CD4-positive, CD25-positive, alpha-beta regulatory T cell (primary cell): ENCODE measurements around the gene KANK3. TPM values are rescaled to one million over a fixed set of nuclear protein-coding genes. Genes with fewer than 3 reads are reported as not detected.

Experiments used
- ATAC-seq, 2 donors: fragments of 150-1000 bp; cut with Tn5 transposase; one replicate each; pipeline ENCODE4 v1.10.0; 2021; ENCODE audit warnings: low read depth in 2 of 2, moderate number of reproducible peaks in 2 of 2, moderate library complexity in 1 of 2
- DNase-seq, 3 donors: peaks; one replicate each; pipeline versions ENCODE4 v3.0.0 to v3.0.0-alpha.2; 2012 to 2022; ENCODE audit warnings: mixed read lengths in 1 of 3
- H3K27ac ChIP-seq: one replicate; pipeline ENCODE4 v1.7.0; 2013; ENCODE audit warnings: mild to moderate bottlenecking, low read length; ENCODE audit not compliant: insufficient read depth, poor library complexity, severe bottlenecking
- H3K27me3 ChIP-seq: one replicate; pipeline ENCODE4 v1.7.0; 2013; ENCODE audit warnings: low read length; ENCODE audit not compliant: control insufficient read depth, insufficient read depth
- H3K36me3 ChIP-seq: one replicate; pipeline ENCODE4 v1.7.0; 2013; ENCODE audit warnings: mild to moderate bottlenecking, low read length, moderate library complexity; ENCODE audit not compliant: control insufficient read depth, insufficient read depth
- H3K4me1 ChIP-seq: 2 replicates; pipeline ENCODE4 v1.7.0; 2013; ENCODE audit warnings: mild to moderate bottlenecking, low read length; ENCODE audit not compliant: insufficient read depth, control insufficient read depth, poor library complexity, severe bottlenecking
- H3K4me3 ChIP-seq: one replicate; pipeline ENCODE4 v1.7.0; 2013; ENCODE audit warnings: low read depth, mild to moderate bottlenecking, low read length, moderate library complexity
- H3K9me3 ChIP-seq, 2 experiments: 1 replicate in 1 of 2; 2 replicates in 1 of 2; pipeline ENCODE4 v1.7.0; 2013; ENCODE audit warnings: low read length in 2 of 2, mild to moderate bottlenecking in 1 of 2, moderate library complexity in 1 of 2; ENCODE audit not compliant: control insufficient read depth in 2 of 2
- H3K27ac Mint-ChIP-seq, 3 donors: one replicate each; pipeline ENCODE4 v1.8.0; 2020 to 2022; ENCODE audit warnings: mild to moderate bottlenecking in 3 of 3, mixed read lengths in 3 of 3, moderate library complexity in 2 of 3
- H3K27me3 Mint-ChIP-seq: one replicate; pipeline ENCODE4 v1.8.0; 2022; ENCODE audit warnings: mild to moderate bottlenecking, mixed read lengths
- H3K36me3 Mint-ChIP-seq: one replicate; pipeline ENCODE4 v1.8.0; 2020; ENCODE audit warnings: mixed read lengths
- H3K4me1 Mint-ChIP-seq, 4 donors: one replicate each; pipeline ENCODE4 v1.8.0; 2020 to 2022; ENCODE audit warnings: mixed read lengths in 4 of 4, mild to moderate bottlenecking in 1 of 4
- H3K4me3 Mint-ChIP-seq, 4 donors: one replicate each; pipeline ENCODE4 v1.8.0; 2020 to 2022; ENCODE audit warnings: mild to moderate bottlenecking in 4 of 4, mixed read lengths in 4 of 4, moderate library complexity in 3 of 4
- H3K9me3 Mint-ChIP-seq, 7 donors: one replicate each; pipeline ENCODE4 v1.8.0; 2020 to 2022; ENCODE audit warnings: mixed read lengths in 7 of 7, mild to moderate bottlenecking in 3 of 7, moderate library complexity in 2 of 7
- polyA plus RNA-seq, 4 donors: library from polyadenylated mRNA; unstranded; fragments of 300-500 nt; fragmentation: Illumina TruSeq; gene quantifications; one replicate each; pipeline ENCODE4 v1.2.3, GENCODE V29; 2021
- total RNA-seq: library from RNA; stranded (reverse); gene quantifications from one replicate; pipeline ENCODE4 v1.2.3, GENCODE V29; 2022

Gene KANK3
- 4.4 TPM for total RNA-seq
- 1 to 10 TPM in 2 of 4 donors, under 1 TPM in 2; 0.40 to 2.1 (median 1.0) TPM for polyA plus RNA-seq

DNA sequence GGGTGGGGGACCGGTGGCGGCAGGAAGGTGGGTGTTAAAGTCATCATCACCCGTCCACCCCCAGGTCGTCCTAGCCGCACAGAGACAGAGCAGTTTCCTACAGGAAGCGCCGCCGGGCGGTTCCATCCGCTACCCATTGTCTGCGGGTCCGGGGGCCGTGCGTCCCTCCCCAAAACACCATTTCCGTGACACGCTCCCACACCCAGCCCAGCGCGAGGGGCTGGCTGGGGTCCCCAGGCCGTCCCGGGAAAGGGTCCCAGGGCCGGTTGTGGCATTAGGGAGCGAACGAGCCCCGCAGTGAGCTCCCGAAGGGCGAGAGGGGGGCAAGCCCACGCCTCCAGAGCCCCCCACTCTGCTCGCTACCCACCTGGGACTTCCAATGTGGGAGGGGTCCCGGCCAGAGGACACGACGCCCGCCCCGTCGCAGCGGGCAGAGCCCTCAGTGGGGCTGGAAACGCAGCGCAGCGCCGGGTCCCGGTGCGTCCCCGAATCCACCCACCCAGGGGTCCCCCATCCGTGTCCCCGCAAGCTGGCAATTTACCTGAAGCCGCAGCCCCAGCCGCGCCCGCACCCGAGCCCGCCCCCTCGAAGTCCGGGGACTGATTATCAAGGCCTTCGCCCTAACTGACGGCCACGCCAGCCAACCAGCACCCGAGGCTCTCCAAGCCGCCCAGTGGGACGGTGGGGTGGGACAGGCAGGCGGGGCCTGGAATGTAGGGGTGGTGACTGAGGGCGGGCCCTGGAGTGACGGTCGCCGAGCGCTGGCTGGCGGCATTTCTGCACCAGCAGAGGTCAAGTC is at the start of gene KANK3:
TSS of gene KANK3 (minus strand) at position 579 of the 799 bp plus-strand sequence. CDS start 5,434 bp downstream, outside the sequence.
- peaks cover 34% of the 10 kb centered on the region for H3K27me3 Mint-ChIP-seq
- ATAC-seq = peak; percentile 99 to 100

DNA sequence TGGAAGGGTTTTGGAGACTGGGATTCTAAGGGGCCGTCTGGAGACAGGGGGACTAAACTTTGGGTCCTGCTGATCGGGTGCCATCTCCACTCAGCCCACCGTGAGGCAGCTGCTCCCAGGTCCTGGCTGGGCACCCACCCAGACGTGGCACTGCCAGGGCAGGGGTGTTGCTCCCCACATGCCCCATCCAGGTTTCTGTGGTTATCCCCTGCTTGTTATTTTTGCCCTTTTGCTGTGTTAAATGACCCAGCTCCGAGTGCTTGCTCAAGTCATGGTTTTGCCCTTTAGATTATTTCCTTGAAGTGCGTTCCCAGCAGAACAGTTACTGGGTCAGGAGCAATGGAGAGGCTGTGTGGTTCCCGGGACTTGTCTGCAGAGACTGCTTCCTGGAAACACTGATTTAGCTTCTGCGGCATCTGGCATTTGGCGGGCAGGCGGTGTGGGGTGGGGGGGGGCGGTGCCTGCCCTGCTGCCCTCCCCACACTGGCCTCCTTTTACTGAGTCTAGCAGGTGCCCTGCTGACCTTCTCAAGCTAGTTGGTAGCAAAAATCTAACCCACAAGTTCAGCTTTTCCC is 49.0 kb upstream of the KANK3 start:
- H3K4me3 ChIP-seq = no peak overlapping the region
- no peak for DNase-seq
- Mint-ChIP-seq H3K27me3 (no peaks in the 10 kb centered on the region), H3K27ac (peak overlapping the region in 2 of 3 donors; percentile 56 to 71), H3K4me1 (peaks cover 6 to 60% (median 19%) of the 10 kb centered on the region in 4 donors), H3K36me3 (peaks cover 5% of the 10 kb centered on the region), H3K4me3 (peak overlapping the region in 2 of 4 donors; percentile 69 to 86), H3K9me3 (no peaks in the 10 kb centered on the region)
- peaks cover 22% of the 10 kb centered on the region for H3K4me1 ChIP-seq
- no peaks in the 10 kb centered on the region for H3K9me3 ChIP-seq
- ATAC-seq = no peak
- H3K36me3 ChIP-seq = no peaks in the 10 kb centered on the region
- peak overlapping the region; percentile 6 for H3K27ac ChIP-seq
- no peaks in the 10 kb centered on the region for H3K27me3 ChIP-seq

More for the DNA sequence above, at the start of gene KANK3:
- H3K4me3 Mint-ChIP-seq = peak within 1 kb of the TSS; percentile 78 to 93 (median 87)
- peak; percentile 82 to 97 (median 86) for DNase-seq
- Histone ChIP-seq H3K27me3 (no peaks in the 10 kb centered on the region), H3K27ac (no peak within 1 kb of the TSS), H3K4me3 (peak within 1 kb of the TSS; percentile 37), H3K4me1 (peaks cover 17% of the 10 kb centered on the region), H3K36me3 (no peaks in the 10 kb centered on the region), H3K9me3 (no peaks in the 10 kb centered on the region)
- peaks cover 0 to 18% (median 9%) of the 10 kb centered on the region in 4 donors for H3K4me1 Mint-ChIP-seq
- H3K36me3 Mint-ChIP-seq = peaks cover 3% of the 10 kb centered on the region
- peak within 1 kb of the TSS in 1 of 3 donors; percentile 42 for H3K27ac Mint-ChIP-seq
- peaks cover 0 to 4% (median 0%) of the 10 kb centered on the region in 7 donors for H3K9me3 Mint-ChIP-seq

GRCh38 chr19:8391198-8392016 is 48.3 kb upstream of the KANK3 start:
- H3K36me3 Mint-ChIP-seq = no peaks in the 10 kb centered on the region

GRCh38 chr19:8390617-8390981 is 47.5 kb upstream of the KANK3 start:
- peak; percentile 85 to 89 (median 86) for DNase-seq
- Histone ChIP-seq H3K4me3 (peak overlapping the region; percentile 39), H3K9me3 (no peaks in the 10 kb centered on the region), H3K27me3 (no peaks in the 10 kb centered on the region), H3K36me3 (no peaks in the 10 kb centered on the region), H3K4me1 (peaks cover 18% of the 10 kb centered on the region), H3K27ac (peak overlapping the region; percentile 98)
- peak overlapping the region; percentile 86 to 91 (median 88) for H3K4me3 Mint-ChIP-seq
- peak; percentile 44 to 50 for ATAC-seq
- H3K9me3 Mint-ChIP-seq = no peaks in the 10 kb centered on the region
- H3K27ac Mint-ChIP-seq = peak overlapping the region; percentile 78 to 95 (median 85)
- H3K4me1 Mint-ChIP-seq = peaks cover 6 to 48% (median 9%) of the 10 kb centered on the region in 4 donors
- no peaks in the 10 kb centered on the region for H3K27me3 Mint-ChIP-seq
- no peaks in the 10 kb centered on the region for H3K36me3 Mint-ChIP-seq

More at GRCh38 chr19:8391198-8392016, 48.3 kb upstream of the KANK3 start:
- H3K9me3 ChIP-seq = no peaks in the 10 kb centered on the region
- peaks cover 18% of the 10 kb centered on the region for H3K4me1 ChIP-seq
- Mint-ChIP-seq H3K4me1 (peaks cover 6 to 53% (median 15%) of the 10 kb centered on the region in 4 donors), H3K4me3 (peak overlapping the region; percentile 86 to 91 (median 88)), H3K27ac (peak overlapping the region in 2 of 3 donors; percentile 20 to 95), H3K9me3 (no peaks in the 10 kb centered on the region), H3K27me3 (no peaks in the 10 kb centered on the region)
- H3K27ac ChIP-seq = peak overlapping the region; percentile 98
- peak overlapping the region; percentile 39 for H3K4me3 ChIP-seq
- ATAC-seq = no peak
- H3K27me3 ChIP-seq = no peaks in the 10 kb centered on the region
- no peak for DNase-seq
- H3K36me3 ChIP-seq = no peaks in the 10 kb centered on the region

DNA sequence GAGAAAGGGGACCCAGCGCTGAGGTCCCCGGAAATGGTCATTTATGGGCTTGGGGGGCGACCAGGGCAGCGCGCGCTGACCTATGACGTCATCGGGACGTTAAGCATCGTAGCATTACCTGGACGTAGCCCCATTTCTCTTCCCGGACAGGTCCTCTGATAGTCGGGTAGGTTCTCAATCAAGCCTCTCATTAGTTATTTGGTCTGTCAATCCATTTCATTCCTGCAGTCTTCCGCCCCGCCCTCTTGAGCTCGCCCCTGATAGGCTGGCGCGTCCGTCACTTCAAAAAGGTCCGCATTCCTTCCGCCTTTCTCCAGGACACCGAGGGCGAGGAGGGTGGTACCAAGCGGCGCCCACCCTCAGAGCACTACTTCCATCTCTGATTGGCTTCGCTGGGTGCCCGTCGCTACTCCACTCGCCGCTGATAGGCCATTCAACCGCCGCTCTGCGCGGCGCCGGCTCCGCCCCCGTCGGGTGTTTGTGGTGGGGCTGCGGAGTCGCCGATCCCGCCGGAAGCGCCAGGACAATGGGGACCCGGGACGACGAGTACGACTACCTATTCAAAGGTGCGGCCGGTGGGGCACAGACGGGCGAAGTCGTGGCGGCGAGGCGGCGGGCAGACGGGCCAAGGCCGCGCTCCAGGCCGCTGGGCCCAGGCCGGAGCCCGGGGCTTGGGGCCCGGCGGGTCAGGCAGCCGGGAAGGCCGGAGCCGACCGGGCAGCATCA is 47.0 kb upstream of the KANK3 start, which contains the start of gene RAB11B:
TSS of gene RAB11B (plus strand) at position 470 of the 726 bp plus-strand sequence. CDS start at position 527, 57 bp downstream.
- H3K27me3 Mint-ChIP-seq = no peaks in the 10 kb centered on the region

GRCh38 chr19:8388612-8388958 is 45.5 kb upstream of the KANK3 start:
- no peaks in the 10 kb centered on the region for H3K9me3 ChIP-seq
- Mint-ChIP-seq H3K9me3 (peaks cover 0 to 2% (median 0%) of the 10 kb centered on the region in 7 donors), H3K27ac (no peak overlapping the region)

More for the DNA sequence above, 47.0 kb upstream of the KANK3 start, which contains the start of gene RAB11B:
- Histone ChIP-seq H3K4me3 (peak within 1 kb of the TSS; percentile 75), H3K27ac (peak within 1 kb of the TSS; percentile 98), H3K4me1 (peaks cover 18% of the 10 kb centered on the region), H3K9me3 (no peaks in the 10 kb centered on the region), H3K27me3 (no peaks in the 10 kb centered on the region), H3K36me3 (no peaks in the 10 kb centered on the region)
- peak within 1 kb of the TSS; percentile 91 to 98 (median 96) for H3K4me3 Mint-ChIP-seq
- peak; percentile 93 to 94 for ATAC-seq
- H3K4me1 Mint-ChIP-seq = peaks cover 6 to 43% (median 9%) of the 10 kb centered on the region in 4 donors
- H3K36me3 Mint-ChIP-seq = no peaks in the 10 kb centered on the region
- peak within 1 kb of the TSS; percentile 84 to 96 (median 95) for H3K27ac Mint-ChIP-seq
- peak; percentile 96 to 100 (median 99) for DNase-seq
- H3K9me3 Mint-ChIP-seq = no peaks in the 10 kb centered on the region

More at GRCh38 chr19:8388612-8388958, 45.5 kb upstream of the KANK3 start:
- no peaks in the 10 kb centered on the region for H3K36me3 Mint-ChIP-seq
- no peaks in the 10 kb centered on the region for H3K27me3 ChIP-seq
- H3K4me3 ChIP-seq = no peak overlapping the region
- peak overlapping the region in 2 of 4 donors; percentile 50 to 82 for H3K4me3 Mint-ChIP-seq
- peaks cover 6 to 33% (median 9%) of the 10 kb centered on the region in 4 donors for H3K4me1 Mint-ChIP-seq
- no peaks in the 10 kb centered on the region for H3K36me3 ChIP-seq
- H3K27me3 Mint-ChIP-seq = no peaks in the 10 kb centered on the region
- H3K4me1 ChIP-seq = peaks cover 18% of the 10 kb centered on the region
- no peak for ATAC-seq
- DNase-seq = no peak
- H3K27ac ChIP-seq = no peak overlapping the region
